Placental epithelial cell (primary cell): ENCODE results near the gene OSM. TPM values are rescaled to one million over a fixed set of nuclear protein-coding genes. Genes with fewer than 3 reads are reported as not detected.

Experiments
- total RNA-seq: library from RNA; depleted of rRNA; stranded (reverse); fragments of >200 nt; gene quantifications from 2 replicates; pipeline ENCODE4 v1.2.3, GENCODE V29; 2012

OSM gene
- not detected in 2 replicates for total RNA-seq

GRCh38 chr22:30266445-30267381 lies at the start of gene OSM:
OSM (minus strand) TSS chr22:30266851; CDS start chr22:30266799, 52 bp downstream.

GRCh38 chr22:30289141-30289979 lies 22.7 kb upstream of the OSM start, which contains the start of gene CASTOR1:
CASTOR1 (minus strand) TSS chr22:30289505; CDS start chr22:30289497, 8 bp downstream.

GRCh38 chr22:30245985-30246813 lies 20.5 kb downstream of the OSM start, which contains the start of gene LIF:
LIF (minus strand) TSS chr22:30246759; CDS start chr22:30246695, 64 bp downstream.

Other genes starting within 250 kb of the OSM start
- gene HORMAD2, start 186.4 kb downstream of the OSM start, total RNA-seq, result 0.39 TPM in 1 of 2 replicates, not detected in the other
- gene LIF, start 20.1 kb downstream of the OSM start, total RNA-seq, result 0.22 TPM in 1 of 2 replicates, not detected in the other
- gene CASTOR1, start 22.7 kb upstream of the OSM start, total RNA-seq, result 44.0 and 89.5 TPM in 2 replicates
- gene TBC1D10A, start 60.1 kb upstream of the OSM start, total RNA-seq, result 66.3 and 83.1 TPM in 2 replicates
- gene SF3A1, start 90.0 kb upstream of the OSM start, total RNA-seq, result 36.5 and 75.8 TPM in 2 replicates
- 3.5 and 8.0 TPM in 2 replicates for gene CCDC157, start 90.2 kb upstream of the OSM start, total RNA-seq
- 21.6 and 23.4 TPM in 2 replicates for gene RNF215, start 120.6 kb upstream of the OSM start, total RNA-seq
- gene SEC14L2, start 130.2 kb upstream of the OSM start, total RNA-seq, result 34.9 and 36.1 TPM in 2 replicates
- 7.1 and 22.7 TPM in 2 replicates for gene MTFP1, start 158.9 kb upstream of the OSM start, total RNA-seq
- gene SEC14L3, start 205.2 kb upstream of the OSM start, total RNA-seq, result not detected in 2 replicates
- gene SEC14L4, start 238.8 kb upstream of the OSM start, total RNA-seq, result not detected in 2 replicates